Superior temporal gyrus (tissue), 1 donor: ENCODE measurements around the gene IGF2.
"Not testable (repeated sequence)": the region's sequence is repeated elsewhere in the genome, so short reads cannot be mapped to it uniquely, and the experiment has no call there.

ENCODE experiments used
- DNase-seq: peaks from one replicate; pipeline ENCODE4 v3.0.0-alpha.2; 2016; ENCODE audit errors: extremely low spot score

The IGF2 gene

DNA sequence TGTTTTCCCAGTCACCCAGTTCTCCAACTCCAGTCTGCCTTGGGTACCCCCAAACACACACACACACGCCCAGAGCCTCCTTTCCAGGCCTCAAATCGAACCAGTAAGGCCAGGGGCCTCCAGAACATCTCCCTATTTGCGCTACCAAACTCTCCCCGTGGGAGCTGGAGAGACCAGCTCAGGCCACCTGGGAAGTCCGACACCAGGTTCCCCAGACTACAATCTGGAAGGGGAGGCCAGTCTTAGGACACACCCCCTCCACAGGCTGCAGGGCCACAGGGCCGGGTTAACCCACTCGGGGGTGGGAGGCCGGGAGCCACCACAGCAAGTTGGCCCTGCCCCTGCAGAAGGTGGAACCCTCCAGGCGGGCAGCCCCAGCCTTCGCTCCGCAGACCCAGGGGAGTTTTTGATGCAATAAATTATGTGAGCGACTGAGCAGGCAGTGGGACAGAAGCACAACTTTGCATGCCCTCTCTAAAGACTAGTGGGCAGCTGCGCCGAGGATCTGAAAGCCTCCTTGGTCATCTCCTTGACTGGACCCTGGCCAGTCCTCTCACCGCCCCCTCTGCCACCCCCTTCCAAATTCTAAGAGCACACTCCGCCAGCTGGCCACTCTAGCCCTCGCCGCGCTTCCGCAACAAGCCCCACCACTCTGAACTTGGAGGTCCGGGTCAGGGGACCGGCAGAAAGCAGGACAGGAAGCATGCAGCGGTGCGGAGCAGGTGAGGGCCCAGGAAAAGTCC, 2.8 kb downstream of the IGF2 start:
- no peak for DNase-seq

DNA sequence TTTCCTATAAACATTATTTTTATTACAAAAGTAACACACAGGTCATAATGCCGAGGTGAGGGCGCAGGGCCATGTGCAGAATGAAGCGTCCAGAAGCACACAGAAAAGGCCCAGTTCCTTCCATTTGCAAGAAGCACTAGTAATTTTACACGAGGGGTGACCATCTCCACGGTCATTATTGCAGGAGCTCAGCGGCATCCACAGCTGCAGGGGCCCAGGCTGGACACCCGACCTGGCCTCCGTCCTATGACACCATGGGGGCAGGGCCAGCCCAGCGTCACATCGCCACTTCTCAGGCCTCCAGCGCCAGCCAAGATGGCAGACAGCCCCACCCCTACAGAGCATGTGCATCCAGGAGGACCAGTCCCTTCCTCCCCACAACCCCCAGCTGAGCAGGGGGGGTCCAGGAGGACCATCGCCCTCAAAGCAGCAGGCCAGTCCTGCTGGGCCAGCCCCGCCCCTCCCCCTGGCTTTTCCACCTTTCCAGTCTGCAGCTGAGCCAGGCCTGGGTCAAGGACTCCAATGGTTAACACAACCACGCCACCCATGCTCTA, 3.5 kb downstream of the IGF2 start:
- no peak for DNase-seq

DNA sequence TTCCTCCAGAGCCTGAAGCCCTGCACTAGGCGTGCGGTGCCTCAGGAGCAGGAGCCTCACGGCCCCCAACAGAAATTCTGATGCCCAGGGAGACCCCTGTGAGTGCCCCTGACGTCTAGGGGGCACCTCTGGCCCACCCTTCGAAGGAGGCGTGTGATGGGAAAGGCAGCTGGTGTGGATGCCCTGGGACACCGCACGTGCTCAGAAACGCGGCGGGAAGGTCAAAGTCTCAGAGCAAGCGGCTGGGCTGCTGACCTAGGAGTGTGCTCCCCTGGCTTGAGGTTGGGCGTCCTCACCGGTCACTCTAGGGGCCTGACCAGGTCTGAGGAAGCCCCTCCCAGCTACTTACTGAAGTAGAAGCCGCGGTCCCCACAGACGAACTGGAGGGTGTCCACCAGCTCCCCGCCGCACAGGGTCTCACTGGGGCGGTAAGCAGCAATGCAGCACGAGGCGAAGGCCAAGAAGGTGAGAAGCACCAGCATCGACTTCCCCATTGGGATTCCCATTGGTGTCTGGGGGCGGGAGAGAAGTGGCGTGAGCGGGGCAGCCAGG, 4.1 kb downstream of the IGF2 start:
- DNase-seq: no peak

DNA sequence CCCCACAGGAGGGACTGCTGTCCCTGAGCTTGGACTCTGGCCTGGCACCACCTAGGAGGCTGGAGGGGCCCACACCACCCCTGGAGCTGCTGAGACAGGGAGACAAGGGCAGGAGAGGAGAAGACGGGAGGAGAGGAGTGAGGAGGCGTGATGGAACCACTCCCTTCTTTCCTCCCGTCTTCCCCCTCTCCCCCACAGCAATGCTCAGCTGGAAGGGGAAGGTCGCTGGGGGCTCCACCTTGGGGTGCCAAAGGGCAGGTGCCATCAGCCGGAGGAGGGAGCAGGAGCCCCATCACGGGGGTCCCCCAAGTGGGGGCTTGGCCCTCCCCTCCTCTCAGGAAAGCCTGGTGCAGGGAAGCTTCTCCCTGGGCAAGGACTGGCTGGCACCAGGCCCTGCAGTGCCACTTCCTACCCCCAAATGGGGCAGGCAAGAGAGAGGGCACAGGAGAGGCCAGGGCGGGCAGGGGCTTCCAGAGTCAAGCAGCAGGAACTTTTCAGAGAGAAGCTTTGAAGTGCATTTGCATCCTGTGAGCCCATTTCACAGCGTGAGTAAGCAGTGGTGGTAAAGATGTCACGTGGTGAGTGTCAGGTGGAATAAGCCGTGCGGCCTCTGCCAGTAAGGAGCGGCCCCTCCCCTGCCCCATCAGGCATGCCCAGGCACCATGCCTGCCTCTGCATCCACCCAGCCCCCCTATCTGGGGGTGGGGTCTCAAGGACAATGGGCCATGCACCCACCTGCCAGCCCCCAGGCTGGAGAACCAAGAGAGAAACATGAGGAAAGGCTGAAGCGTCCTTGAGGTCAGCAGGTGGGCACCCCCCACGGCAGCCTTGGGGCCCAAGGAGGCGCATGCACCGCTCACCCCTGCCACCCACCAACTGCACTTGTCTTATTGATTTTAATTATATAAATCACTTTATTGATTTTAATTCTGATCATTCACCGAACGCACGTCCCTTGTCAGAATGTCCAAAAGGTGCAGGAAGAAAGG, 4.9 kb downstream of the IGF2 start:
- DNase-seq: no peak

DNA sequence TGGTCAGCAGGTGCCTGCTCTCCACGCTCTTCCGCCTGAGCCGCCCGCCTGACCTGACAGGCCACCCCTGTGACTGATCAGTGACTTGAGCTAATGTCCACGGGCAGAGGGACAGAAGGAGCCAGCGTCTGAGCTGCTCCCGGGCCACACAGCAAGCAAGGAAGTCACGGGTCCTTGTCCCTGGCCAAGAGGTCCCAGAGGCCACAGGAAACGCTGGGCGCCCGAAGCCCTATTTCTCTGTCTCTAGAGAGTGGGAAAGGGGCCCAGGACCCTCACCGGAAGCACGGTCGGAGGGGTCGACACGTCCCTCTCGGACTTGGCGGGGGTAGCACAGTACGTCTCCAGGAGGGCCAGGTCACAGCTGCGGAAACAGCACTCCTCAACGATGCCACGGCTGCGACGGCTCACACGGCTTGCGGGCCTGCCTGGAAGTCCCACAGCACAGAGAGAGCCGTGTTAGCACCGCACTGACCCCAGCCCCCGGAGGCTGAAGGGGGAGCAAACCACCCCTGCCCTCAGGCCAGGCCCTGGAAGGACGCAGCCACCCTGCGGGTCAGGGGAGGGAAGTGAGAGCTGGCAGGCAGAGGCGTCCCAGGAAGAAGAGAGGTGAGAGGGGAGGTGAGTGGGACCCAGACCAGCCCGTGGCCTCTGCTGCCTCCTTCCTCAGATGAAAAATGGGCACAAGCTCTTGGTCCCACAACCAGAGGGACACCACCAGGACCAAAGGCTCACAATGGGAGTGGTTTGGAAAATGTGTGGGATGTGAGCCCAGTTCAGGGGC, 5.8 kb downstream of the IGF2 start:
- no peak for DNase-seq

DNA sequence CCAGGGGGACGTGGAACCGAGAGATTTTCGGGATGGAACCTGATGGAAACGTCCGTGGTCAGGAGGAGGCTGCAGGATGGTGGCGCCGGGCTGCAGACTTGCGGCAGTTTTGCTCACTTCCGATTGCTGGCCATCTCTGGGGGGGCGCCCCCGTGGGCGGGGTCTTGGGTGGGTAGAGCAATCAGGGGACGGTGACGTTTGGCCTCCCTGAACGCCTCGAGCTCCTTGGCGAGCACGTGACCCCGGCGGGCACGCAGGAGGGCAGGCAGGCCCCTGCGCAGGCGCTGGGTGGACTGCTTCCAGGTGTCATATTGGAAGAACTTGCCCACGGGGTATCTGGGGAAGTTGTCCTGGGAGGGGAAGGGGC, 6.3 kb downstream of the IGF2 start:
- DNase-seq: no peak

DNA sequence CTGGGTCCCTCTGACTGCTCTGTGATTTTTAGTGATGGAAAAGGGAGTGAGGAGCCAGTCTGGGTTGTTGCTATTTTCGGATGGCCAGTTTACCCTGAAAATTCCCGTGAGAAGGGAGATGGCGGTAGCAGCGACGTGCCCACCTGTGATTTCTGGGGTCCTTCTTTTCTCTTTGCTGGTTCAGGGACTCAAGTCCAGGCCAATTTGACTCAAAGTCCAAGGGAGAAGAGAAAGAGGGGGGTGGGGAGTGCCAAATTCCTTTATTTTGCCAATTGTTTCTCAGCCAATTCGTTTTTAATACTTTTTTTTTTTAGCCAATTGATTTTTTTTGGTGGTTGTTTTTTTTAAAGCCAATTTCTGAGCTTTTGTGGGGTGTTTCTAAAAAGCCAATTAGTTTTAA, 6.9 kb downstream of the IGF2 start:
- DNase-seq: no peak

DNA sequence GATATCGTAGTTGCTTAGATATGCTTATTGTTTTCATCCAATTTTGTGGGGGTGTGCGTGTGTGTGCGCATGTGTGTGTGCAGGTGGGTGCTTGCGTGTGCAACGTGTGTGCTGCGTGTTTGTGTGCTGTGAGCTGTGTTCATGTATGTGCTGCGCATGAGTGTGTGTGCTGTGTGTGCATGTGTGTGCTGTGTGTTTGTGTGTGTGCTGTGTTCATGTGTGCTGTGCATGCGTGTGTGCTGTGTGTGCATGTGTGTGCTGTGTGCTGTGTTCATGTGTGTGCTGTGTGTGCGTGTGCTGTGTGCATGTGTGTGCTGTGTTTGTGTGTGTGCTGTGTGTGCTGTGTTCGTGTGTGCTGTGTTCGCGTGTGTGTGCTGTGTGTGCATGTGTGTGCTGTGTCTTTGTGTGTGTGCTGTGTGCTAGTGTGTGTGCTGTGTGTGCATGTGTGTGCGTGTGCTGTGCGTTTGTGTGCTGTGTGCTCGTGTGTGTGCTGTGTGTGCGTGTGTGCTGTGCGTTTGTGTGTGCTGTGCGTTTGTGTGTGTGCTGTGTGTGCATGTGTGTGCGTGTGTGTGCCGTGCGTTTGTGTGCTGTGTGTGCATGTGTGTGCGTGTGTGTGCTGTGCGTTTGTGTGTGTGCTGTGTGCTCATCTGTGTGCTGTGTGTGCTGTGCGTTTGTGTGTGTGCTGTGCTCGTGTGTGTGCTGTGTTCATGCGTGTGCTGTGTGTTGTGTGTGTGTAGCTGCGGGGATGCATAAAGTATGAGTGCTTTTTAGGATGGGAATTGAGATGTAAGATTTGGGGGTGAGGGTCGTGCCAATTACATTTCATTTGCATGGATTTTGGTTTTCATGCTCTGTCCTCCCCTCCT, 7.6 kb downstream of the IGF2 start:
- no peak for DNase-seq

DNA sequence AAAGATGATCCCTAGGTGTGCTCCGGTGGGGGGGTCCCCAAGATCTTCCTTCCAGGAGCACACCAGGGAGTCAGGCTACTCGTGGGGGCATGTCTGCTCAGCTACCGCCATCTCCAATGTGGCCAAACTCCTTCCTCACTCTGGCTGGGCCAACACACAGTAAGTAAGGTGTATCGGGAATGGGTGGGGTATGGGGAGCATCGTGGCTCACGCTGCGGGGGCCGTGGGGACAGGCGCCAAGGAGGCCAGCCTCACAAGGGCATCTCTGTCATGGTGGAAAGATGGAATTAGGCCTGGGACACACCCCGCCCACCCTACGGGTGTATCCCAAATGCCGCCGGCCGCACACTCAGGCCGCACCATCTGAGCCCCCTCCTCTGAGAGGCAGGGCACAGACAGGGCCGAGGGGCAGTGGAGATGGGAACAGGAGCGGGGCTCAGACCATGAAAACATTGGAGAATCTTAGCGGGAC, 8.3 kb downstream of the IGF2 start:
- DNase-seq: no peak

DNA sequence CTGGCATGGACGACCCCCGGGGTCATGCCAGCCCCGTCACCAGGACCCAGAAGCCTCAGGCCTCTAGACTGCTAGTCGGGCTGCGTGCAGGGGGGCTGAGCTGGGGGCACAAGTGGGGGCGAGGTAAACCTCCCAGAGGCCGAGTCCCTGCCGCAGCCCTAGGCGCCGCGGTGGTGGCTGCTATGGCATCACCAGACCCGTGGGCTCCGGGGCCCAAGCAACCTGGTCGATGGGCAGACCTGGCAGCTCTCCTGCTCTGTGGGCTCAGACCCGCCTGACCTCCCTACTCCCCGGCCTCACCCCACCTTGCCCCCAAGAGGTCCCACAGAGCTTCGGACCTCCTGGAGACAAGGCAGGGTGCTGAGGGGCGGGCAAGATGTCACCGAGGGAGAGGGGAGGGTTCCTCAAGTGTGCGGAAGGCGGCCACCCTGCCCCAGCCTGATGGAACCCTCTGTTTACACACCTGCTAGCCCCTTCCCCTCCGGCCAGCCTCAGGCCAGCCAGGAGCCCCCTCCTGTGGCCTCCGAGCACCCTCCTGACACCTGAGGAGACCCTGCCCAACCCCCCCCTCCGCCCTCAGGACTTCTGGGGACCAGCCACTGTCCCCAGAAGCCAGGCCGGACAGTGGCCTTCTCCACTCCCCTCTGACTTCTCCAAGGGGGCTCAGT, 9.4 kb downstream of the IGF2 start:
- no peak for DNase-seq

DNA sequence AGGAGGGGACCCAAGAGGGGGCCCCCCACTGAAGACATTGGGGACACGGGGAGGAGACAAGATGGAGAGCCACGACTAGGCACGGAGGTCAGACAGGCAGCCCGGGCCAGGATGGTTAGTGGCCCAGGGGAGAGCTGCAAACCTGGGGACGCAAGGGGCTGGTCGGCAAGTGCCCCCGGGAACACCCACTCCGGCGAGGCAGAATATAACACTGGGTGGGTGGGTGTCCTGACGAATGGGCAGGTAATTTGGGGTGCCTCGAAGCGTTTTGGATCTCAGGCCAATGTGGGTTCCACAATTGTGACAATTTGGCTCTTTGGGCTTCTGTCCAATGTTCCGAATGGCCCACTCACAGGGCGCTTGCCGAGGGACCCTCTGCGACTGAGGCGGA, 9.9 kb downstream of the IGF2 start:
- no peak for DNase-seq

DNA sequence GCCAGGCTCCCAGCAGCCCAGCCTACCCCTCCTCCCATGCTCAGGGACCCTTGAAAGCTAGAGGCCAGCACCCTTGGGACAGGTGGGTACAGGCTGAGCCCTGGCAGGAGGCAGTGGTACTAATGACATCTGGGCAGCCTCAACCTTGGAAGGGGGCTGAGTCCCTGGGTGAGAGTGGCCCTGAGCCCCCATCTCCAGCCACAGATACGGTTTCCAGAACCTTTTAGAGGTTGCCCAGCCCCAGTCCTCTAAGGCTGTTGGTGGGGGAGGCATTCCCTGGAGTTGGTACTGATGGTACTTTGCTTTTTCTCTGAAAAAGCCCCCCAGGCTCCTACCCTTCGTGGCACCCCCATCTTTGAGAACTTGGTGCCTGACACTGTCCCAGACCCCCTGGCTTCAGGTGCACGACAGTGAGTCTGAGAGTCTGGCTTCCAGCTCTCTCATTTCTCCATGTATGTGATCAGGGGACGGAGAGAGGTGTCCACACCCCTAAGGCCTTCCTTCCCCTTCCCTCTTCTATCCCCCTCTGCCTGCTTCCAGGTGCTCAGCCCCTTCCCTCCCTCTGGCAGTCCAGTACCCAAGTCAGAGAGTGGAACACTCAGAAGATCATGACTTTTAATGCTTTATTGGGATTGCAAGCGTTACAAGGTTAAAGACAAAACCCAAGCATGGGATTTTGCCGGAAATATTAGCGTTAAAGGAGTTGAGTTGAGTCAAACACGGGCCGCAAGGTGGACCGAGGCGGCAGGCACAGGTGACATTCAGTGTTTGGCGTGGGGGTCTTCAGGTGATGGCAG, 10.5 kb downstream of the IGF2 start:
- DNase-seq: no peak

DNA sequence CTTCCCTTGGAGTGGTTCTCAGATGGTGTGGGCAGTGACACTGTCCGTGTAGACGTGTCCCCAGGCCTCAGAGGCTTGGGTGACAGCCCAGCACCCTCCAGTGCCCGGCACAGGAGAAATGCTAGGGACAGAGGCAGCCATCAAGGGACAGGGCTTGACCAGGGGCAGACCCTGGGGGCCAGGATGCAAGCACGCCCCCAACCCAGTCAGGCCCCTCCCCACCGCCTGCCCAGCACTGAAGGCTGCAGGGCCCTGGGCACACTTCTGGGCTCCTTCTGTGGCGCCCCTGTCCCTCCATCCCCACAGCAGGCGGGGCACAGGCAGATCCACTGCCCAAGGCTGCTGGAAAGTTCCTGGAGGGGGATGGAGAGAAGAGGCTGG, 11.1 kb downstream of the IGF2 start:
- DNase-seq: no peak

DNA sequence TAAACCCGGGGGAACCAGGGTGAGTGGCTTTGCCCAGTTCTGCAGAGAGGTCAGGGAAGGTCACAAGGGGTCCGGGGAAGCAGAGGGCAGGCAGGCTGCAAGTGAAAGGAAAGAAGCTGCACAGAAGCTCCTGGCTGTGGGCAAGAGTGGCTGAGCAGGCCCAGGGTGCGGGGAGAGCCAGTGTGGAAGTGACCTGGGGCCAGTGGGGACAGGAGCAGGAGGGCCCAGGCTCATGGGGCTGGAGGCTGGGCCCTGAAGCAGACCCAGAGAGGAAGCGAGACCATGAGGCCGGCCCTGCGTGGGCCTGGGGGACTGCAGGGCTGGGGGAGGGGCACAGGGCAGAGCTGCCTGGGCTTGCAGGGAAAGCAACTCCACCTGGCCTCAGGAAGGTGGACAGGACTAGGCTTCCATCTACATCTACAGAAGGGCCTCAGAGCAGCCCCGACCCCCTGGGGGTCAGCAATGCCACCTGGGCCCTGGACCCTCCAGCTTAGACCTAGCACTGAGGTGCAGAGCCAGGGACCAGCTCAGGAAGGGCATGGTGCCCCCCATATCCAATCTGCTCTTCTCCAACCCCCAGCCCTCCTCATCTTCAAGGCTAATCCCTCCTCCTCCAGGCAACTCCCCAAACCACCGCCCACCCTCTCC, 11.6 kb downstream of the IGF2 start:
- no peak for DNase-seq

DNA sequence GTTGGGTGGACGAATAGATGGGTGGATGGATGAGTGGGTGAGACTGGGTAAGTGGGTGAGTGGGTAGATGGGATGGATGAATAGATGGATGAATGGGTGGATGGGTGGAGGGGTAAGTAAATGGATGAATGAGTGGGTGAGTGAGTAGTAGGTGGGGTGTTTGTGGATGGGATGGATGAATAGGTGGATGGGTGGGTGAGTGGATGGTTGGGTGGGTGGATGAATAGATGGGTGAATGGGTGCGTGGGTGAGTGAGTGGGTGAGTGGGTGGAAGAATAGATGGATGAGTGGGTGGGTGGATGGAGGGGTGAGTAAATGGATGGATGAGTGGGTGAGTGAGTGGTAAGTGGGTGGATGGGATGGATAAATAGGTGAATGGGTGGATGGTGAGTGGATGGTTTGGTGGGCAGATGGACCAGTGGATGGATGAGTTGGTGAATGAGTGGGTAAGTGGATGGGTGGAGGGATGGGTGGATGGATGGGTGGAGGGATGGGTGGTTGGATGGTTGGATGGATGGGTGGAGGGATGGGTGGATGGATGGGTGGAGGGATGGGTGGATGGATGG, 12.6 kb downstream of the IGF2 start:
- no peak for DNase-seq

DNA sequence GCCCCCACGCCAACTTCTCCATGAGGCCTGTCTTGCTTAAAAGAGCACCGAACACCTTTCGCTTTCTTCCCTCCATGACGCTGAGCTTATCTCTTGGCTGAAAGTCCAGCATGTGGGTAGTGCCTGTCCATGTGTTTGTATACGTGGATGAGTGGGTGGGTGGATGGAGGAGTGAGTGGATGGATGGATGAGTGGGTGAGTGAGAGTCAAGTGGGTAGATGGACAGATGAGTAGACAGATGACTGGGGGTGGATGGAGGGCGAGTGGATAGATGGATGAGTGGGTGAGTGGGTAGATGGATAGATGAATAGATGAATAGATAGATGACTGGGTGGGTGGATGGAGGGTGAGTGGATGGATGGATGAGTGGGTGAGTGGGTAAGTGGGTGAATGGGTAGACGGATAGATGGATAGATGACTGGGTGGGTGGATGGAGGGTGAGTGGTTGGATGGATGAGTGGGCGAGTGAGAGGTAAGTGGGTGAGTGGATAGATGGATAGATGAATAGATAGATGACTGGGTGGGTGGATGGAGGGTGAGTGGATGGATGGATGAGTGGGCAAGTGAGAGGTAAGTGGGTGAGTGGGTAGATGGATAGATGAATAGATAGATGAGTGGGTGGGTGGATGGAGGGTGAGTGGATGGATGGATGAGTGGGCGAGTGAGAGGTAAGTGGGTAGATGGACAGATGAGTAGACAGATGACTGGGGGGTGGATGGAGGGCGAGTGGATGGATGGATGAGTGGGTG, 14.3 kb downstream of the IGF2 start:
- not testable (repeated sequence) for DNase-seq

DNA sequence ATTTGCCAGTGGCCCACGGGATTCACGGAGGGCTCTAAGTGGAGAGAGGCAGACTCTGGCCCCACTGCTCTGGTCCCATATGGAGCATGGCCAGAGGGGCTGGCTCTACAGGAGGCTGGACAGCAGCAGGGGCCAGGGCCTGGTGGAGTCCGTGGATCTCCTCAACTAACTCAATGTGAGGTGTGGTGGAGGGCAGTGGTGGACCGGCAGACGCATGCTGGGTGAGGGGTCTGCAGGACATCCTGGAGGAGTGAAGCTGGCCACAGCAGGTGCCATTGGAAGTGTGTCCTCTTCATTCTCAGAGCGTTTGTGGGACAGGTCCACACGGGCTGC, 15.6 kb downstream of the IGF2 start:
- no peak for DNase-seq
